GM23338 (cell line): ENCODE measurements around the gene RPL26. TPM values are rescaled to one million over a fixed set of nuclear protein-coding genes. Genes with fewer than 3 reads are reported as not detected.
A peak's percentile ranks its signal among the peaks of the same experiment; 100 is the strongest.

ENCODE experiments used
- ATAC-seq: fragments of 200-7000 bp; cut with Tn5 transposase; 3 replicates; pipeline ENCODE4 v1.9.1; 2020
- DNase-seq: peaks from one replicate; pipeline ENCODE4 v3.0.0-alpha.2; 2015; ENCODE audit warnings: low spot score
- H2AFZ ChIP-seq: fragments of 200-600 bp; sonication (generic); 2 replicates; pipeline ENCODE4 v1.8.0; 2016; ENCODE audit warnings: antibody characterized with exemption, mild to moderate bottlenecking, moderate library complexity
- H3F3A ChIP-seq: fragments of 200-600 bp; sonication (generic); replicated peaks from 2 replicates; pipeline ENCODE4 v1.8.0; 2017; ENCODE audit warnings: antibody characterized with exemption, mixed run types, low read depth
- H3K27ac ChIP-seq: fragments of 200-600 bp; sonication (generic); 2 replicates; pipeline ENCODE4 v1.6.1; 2016; ENCODE audit warnings: low read depth
- H3K27me3 ChIP-seq: fragments of 200-600 bp; sonication (generic); 2 replicates; pipeline ENCODE4 v1.8.0; 2016; ENCODE audit warnings: mild to moderate bottlenecking, mixed run types, moderate library complexity; ENCODE audit not compliant: insufficient read depth
- H3K36me3 ChIP-seq: fragments of 200-600 bp; sonication (generic); 2 replicates; pipeline ENCODE4 v1.8.0; 2016; ENCODE audit warnings: mild to moderate bottlenecking; ENCODE audit not compliant: insufficient read depth
- H3K4me1 ChIP-seq: fragments of 200-600 bp; sonication (generic); 2 replicates; pipeline ENCODE4 v1.8.0; 2016; ENCODE audit warnings: mild to moderate bottlenecking, moderate library complexity; ENCODE audit not compliant: insufficient read depth
- H3K4me2 ChIP-seq: fragments of 200-600 bp; sonication (generic); 2 replicates; pipeline ENCODE4 v1.7.1; 2017; ENCODE audit warnings: mixed run types
- H3K4me3 ChIP-seq: fragments of 200-600 bp; sonication (generic); 2 replicates; pipeline ENCODE4 v1.6.1; 2016; ENCODE audit warnings: mixed run types
- H3K79me2 ChIP-seq: fragments of 200-600 bp; sonication (generic); replicated peaks from 2 replicates; pipeline ENCODE4 v1.8.0; 2017; ENCODE audit warnings: mild to moderate bottlenecking; ENCODE audit not compliant: insufficient read depth
- H3K9me2 ChIP-seq: fragments of 200-600 bp; sonication (generic); 2 replicates; pipeline ENCODE4 v1.8.0; 2017; ENCODE audit not compliant: insufficient read depth
- H4K20me1 ChIP-seq: fragments of 200-600 bp; sonication (generic); replicated peaks from 2 replicates; pipeline ENCODE4 v1.8.0; 2017; ENCODE audit warnings: mild to moderate bottlenecking; ENCODE audit not compliant: insufficient read depth
- H3K27ac Mint-ChIP-seq: 2 replicates; pipeline ENCODE4 v1.8.0; 2020; ENCODE audit warnings: inconsistent platforms, mild to moderate bottlenecking, moderate library complexity, mixed read lengths
- H3K27me3 Mint-ChIP-seq: 3 replicates; pipeline ENCODE4 v1.8.0; 2022; ENCODE audit warnings: low read depth, mild to moderate bottlenecking, moderate library complexity, mixed read lengths, inconsistent platforms; ENCODE audit not compliant: insufficient read depth, poor library complexity
- H3K36me3 Mint-ChIP-seq: 3 replicates; pipeline ENCODE4 v1.8.0; 2021; ENCODE audit warnings: low read depth, mild to moderate bottlenecking, inconsistent platforms, moderate library complexity, mixed read lengths
- H3K4me1 Mint-ChIP-seq: 3 replicates; pipeline ENCODE4 v1.8.0; 2020; ENCODE audit warnings: mild to moderate bottlenecking, inconsistent platforms, mixed read lengths
- H3K4me3 Mint-ChIP-seq: 3 replicates; pipeline ENCODE4 v1.8.0; 2021; ENCODE audit warnings: moderate library complexity, mild to moderate bottlenecking, inconsistent platforms, mixed read lengths
- H3K9me3 Mint-ChIP-seq: 3 replicates; pipeline ENCODE4 v1.8.0; 2020; ENCODE audit warnings: moderate library complexity, mild to moderate bottlenecking, inconsistent platforms, mixed read lengths
- CTCF ChIP-seq, 2 experiments: fragments of 200-600 bp in 1 of 2; sonication (generic) in 1 of 2; conservative IDR thresholded peaks; 2 replicates each; pipeline versions ENCODE4 v1.5.1 to v1.6.1; 2016 to 2017; ENCODE audit warnings: antibody characterized with exemption in 2 of 2, low read depth in 2 of 2, mild to moderate bottlenecking in 2 of 2, moderate library complexity in 1 of 2
- EZH2 ChIP-seq: fragments of 200-600 bp; sonication (generic); IDR thresholded peaks from one replicate; pipeline ENCODE4 v1.8.0; 2017; ENCODE audit warnings: antibody characterized with exemption, mild to moderate bottlenecking, low read depth; ENCODE audit not compliant: unreplicated experiment
- EZH2phosphoT487 ChIP-seq: fragments of 200-600 bp; sonication (generic); IDR thresholded peaks from one replicate; pipeline ENCODE4 v1.8.1; 2018; ENCODE audit warnings: antibody characterized with exemption; ENCODE audit not compliant: unreplicated experiment
- NANOG ChIP-seq: IDR thresholded peaks from 2 replicates; pipeline ENCODE4 v1.6.1; 2016; ENCODE audit warnings: antibody characterized with exemption, borderline replicate concordance
- ZNF331 ChIP-seq: fragments of 250-450 bp; sonication (Bioruptor Pico); IDR thresholded peaks from 2 replicates; pipeline ENCODE4 v1.5.0; 2020; ENCODE audit warnings: low read depth, mild to moderate bottlenecking, moderate library complexity
- polyA plus RNA-seq: library from polyadenylated mRNA; unstranded; fragments of >200 nt; fragmentation: Nextera tagmentation; extraction: Ambion mirVana; gene quantifications from 2 replicates; pipeline ENCODE4 v1.2.1, GENCODE V29; 2016
- total RNA-seq: library from RNA; depleted of rRNA; stranded (reverse); fragments of >200 nt; shearing (Covaris generic); gene quantifications from 2 replicates; pipeline ENCODE4 v1.2.3, GENCODE V29; 2014
- TF ChIP-seq, protein P1 (sequence below): IDR thresholded peaks from one replicate; pipeline ENCODE4 v1.6.1; 2018; ENCODE audit warnings: antibody characterized with exemption; ENCODE audit not compliant: unreplicated experiment

Gene RPL26
- total and polyA plus RNA-seq, 2 experiments from 2014 or later: 2,274 to 3,158 TPM

DNA sequence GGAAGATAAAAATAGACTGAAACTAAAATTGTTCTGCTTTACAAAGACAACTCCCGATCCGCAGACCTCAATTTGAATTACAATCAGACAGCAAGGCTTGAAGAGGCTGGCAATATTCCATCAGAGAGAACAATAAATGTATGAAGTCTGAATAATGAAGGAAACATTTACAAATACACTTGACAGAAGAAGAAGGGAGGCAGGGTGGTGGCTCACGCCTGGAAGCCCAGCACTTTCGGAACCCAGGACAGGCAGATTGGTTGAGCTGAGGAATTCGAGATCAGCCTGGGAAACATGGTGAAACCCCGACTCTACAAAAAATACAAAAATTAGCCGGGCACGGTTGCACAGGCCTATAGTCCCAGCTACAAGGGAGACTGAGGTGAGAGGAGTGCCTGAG is 28.8 kb downstream of the RPL26 start:
- Histone ChIP-seq H3K4me2 (peak overlapping the region; percentile 4; the same call in 1 of the 2 replicates), H4K20me1 (no peaks in the 10 kb centered on the region), H3K27ac (peak overlapping the region; percentile 53; the same call in 1 of the 2 replicates), H3K27me3 (no peaks in the 10 kb centered on the region), H3K9me2 (no peaks in the 10 kb centered on the region), H2AFZ (peak overlapping the region; percentile 61; the same call in 1 of the 2 replicates), H3K79me2 (no peaks in the 10 kb centered on the region), H3K4me3 (no peak overlapping the region), H3K4me1 (peaks cover 8% of the 10 kb centered on the region; the same call in 1 of the 2 replicates), H3F3A (no peaks in the 10 kb centered on the region; the same call in 1 of the 2 replicates), H3K36me3 (no peaks in the 10 kb centered on the region)
- Mint-ChIP-seq H3K4me1 (peaks cover 5% of the 10 kb centered on the region), H3K27me3 (peaks cover 3% of the 10 kb centered on the region), H3K4me3 (no peak overlapping the region), H3K9me3 (no peaks in the 10 kb centered on the region; the same call in 2 of the 3 replicates), H3K36me3 (no peaks in the 10 kb centered on the region), H3K27ac (no peak overlapping the region)
- DNase-seq (no peak), ATAC-seq (no peak)
- TF ChIP-seq EZH2 (no peak), CTCF (conservative IDR thresholded peaks at IDR 0.05; ENCODE audit: low read depth in 2 of 2) (no peak), EZH2phosphoT487 (no peak), ZNF331 (CRISPR knock-in tag) (no peak), NANOG (no peak)
- TF ChIP-seq, protein P1, sequence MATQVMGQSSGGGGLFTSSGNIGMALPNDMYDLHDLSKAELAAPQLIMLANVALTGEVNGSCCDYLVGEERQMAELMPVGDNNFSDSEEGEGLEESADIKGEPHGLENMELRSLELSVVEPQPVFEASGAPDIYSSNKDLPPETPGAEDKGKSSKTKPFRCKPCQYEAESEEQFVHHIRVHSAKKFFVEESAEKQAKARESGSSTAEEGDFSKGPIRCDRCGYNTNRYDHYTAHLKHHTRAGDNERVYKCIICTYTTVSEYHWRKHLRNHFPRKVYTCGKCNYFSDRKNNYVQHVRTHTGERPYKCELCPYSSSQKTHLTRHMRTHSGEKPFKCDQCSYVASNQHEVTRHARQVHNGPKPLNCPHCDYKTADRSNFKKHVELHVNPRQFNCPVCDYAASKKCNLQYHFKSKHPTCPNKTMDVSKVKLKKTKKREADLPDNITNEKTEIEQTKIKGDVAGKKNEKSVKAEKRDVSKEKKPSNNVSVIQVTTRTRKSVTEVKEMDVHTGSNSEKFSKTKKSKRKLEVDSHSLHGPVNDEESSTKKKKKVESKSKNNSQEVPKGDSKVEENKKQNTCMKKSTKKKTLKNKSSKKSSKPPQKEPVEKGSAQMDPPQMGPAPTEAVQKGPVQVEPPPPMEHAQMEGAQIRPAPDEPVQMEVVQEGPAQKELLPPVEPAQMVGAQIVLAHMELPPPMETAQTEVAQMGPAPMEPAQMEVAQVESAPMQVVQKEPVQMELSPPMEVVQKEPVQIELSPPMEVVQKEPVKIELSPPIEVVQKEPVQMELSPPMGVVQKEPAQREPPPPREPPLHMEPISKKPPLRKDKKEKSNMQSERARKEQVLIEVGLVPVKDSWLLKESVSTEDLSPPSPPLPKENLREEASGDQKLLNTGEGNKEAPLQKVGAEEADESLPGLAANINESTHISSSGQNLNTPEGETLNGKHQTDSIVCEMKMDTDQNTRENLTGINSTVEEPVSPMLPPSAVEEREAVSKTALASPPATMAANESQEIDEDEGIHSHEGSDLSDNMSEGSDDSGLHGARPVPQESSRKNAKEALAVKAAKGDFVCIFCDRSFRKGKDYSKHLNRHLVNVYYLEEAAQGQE: no peak

- Mint-ChIP-seq H3K4me1 (peaks cover 5% of the 10 kb centered on the region), H3K9me3 (no peaks in the 10 kb centered on the region; the same call in 2 of the 3 replicates), H3K36me3 (no peaks in the 10 kb centered on the region), H3K27ac (no peak overlapping the region), H3K4me3 (no peak overlapping the region), H3K27me3 (peaks cover 3% of the 10 kb centered on the region)
- H3K27me3 ChIP-seq: no peaks in the 10 kb centered on the region
- no peaks in the 10 kb centered on the region for H3K9me2 ChIP-seq
- H2AFZ ChIP-seq: no peak overlapping the region
- peak overlapping the region; percentile 53; the same call in 1 of the 2 replicates for H3K27ac ChIP-seq
- DNase-seq (no peak), ATAC-seq (no peak)
- H4K20me1 ChIP-seq: no peaks in the 10 kb centered on the region
- TF ChIP-seq EZH2: no peak
- TF ChIP-seq CTCF (conservative IDR thresholded peaks at IDR 0.05; ENCODE audit: low read depth in 2 of 2): no peak
- TF ChIP-seq, protein P1: no peak
- H3K4me3 ChIP-seq: no peak overlapping the region
- H3K4me1 ChIP-seq: peaks cover 3% of the 10 kb centered on the region; the same call in 1 of the 2 replicates
- H3F3A ChIP-seq: no peaks in the 10 kb centered on the region
- no peaks in the 10 kb centered on the region for H3K36me3 ChIP-seq
- H3K4me2 ChIP-seq: peak overlapping the region; percentile 4; the same call in 1 of the 2 replicates
- no peaks in the 10 kb centered on the region for H3K79me2 ChIP-seq
These were observed 29.3 kb downstream of the RPL26 start for GRCh38 chr17:8353736-8354135.
